HepG2 (cell line): ENCODE data around the gene SLC26A4. TPM values are rescaled to one million over a fixed set of nuclear protein-coding genes. Genes with fewer than 3 reads are reported as not detected.

Experiments used
- ATF5 ChIP-seq: sonication (generic); formaldehyde crosslinking; IDR thresholded peaks from 2 replicates; pipeline ENCODE4 v1.4.0; 2020; ENCODE audit warnings: mild to moderate bottlenecking, low read depth, missing genetic modification reagents
- E2F2 ChIP-seq: sonication (generic); formaldehyde crosslinking; IDR thresholded peaks from 2 replicates; pipeline ENCODE4 v1.4.0; 2020; ENCODE audit warnings: missing genetic modification reagents, borderline replicate concordance
- FOXJ3 ChIP-seq: sonication (generic); formaldehyde crosslinking; IDR thresholded peaks from 2 replicates; pipeline ENCODE4 v1.4.0; 2020; ENCODE audit warnings: missing genetic modification reagents, mild to moderate bottlenecking, borderline replicate concordance
- KDM5B ChIP-seq: sonication (generic); formaldehyde crosslinking; IDR thresholded peaks from 2 replicates; pipeline ENCODE4 v1.4.0; 2020; ENCODE audit warnings: missing genetic modification reagents, mild to moderate bottlenecking, borderline replicate concordance
- PHB2 ChIP-seq: fragments of 450-650 bp; IDR thresholded peaks from 2 replicates; pipeline ENCODE4 v1.6.1; 2018; ENCODE audit not compliant: partially characterized antibody
- RORA ChIP-seq: sonication (generic); formaldehyde crosslinking; IDR thresholded peaks from 2 replicates; pipeline ENCODE4 v1.5.0; 2020; ENCODE audit warnings: mild to moderate bottlenecking, missing genetic modification reagents, moderate library complexity
- SP2 ChIP-seq: sonication (generic); formaldehyde crosslinking; IDR thresholded peaks from 2 replicates; pipeline ENCODE4 v1.5.1; 2020; ENCODE audit warnings: mild to moderate bottlenecking, missing genetic modification reagents
- STAT6 ChIP-seq: sonication (generic); formaldehyde crosslinking; IDR thresholded peaks from 2 replicates; pipeline ENCODE4 v1.4.0; 2020; ENCODE audit warnings: missing genetic modification reagents, mild to moderate bottlenecking, borderline replicate concordance
- THRA ChIP-seq: sonication (generic); formaldehyde crosslinking; IDR thresholded peaks from 2 replicates; pipeline ENCODE4 v1.4.0; 2020; ENCODE audit warnings: missing genetic modification reagents, borderline replicate concordance
- ZBTB10 ChIP-seq: sonication (generic); formaldehyde crosslinking; IDR thresholded peaks from 2 replicates; pipeline ENCODE4 v1.4.0; 2020; ENCODE audit warnings: missing genetic modification reagents, borderline replicate concordance
- ZFP41 ChIP-seq: sonication (generic); formaldehyde crosslinking; IDR thresholded peaks from 2 replicates; pipeline ENCODE4 v1.4.0; 2020; ENCODE audit warnings: mild to moderate bottlenecking, missing genetic modification reagents, borderline replicate concordance
- ZMYM3 ChIP-seq: sonication (generic); formaldehyde crosslinking; IDR thresholded peaks from 2 replicates; pipeline ENCODE4 v1.5.1; 2020; ENCODE audit warnings: mild to moderate bottlenecking, missing genetic modification reagents
- ZNF563 ChIP-seq: sonication (generic); formaldehyde crosslinking; IDR thresholded peaks from 2 replicates; pipeline ENCODE4 v1.8.0; 2022; ENCODE audit warnings: mild to moderate bottlenecking, moderate library complexity, missing genetic modification reagents
- ZNF670 ChIP-seq: sonication (generic); formaldehyde crosslinking; IDR thresholded peaks from 2 replicates; pipeline ENCODE4 v1.8.0; 2022; ENCODE audit warnings: mild to moderate bottlenecking, missing genetic modification reagents, borderline replicate concordance
- ZNF672 ChIP-seq: sonication (generic); formaldehyde crosslinking; IDR thresholded peaks from 2 replicates; pipeline ENCODE4 v1.8.1; 2022; ENCODE audit warnings: missing genetic modification reagents
- ZNF674 ChIP-seq: sonication (generic); formaldehyde crosslinking; IDR thresholded peaks from 2 replicates; pipeline ENCODE4 v1.5.0; 2020; ENCODE audit warnings: low read depth, mild to moderate bottlenecking, missing genetic modification reagents
- polyA plus RNA-seq, 8 experiments: library from polyadenylated mRNA; depleted of rRNA in 3 of 8; stranded (reverse) in 7 of 8; unstranded in 1 of 8; fragments of >200 nt; fragmentation: Illumina TruSeq in 4 of 8; extraction: Trizol in 4 of 8; gene quantifications; 2 replicates each; pipeline versions ENCODE4 v1.2.1 to v1.2.3, GENCODE V29; 2011 to 2016; ENCODE audit warnings: low read depth in 4 of 8, missing spikeins in 1 of 8, mixed read lengths in 1 of 8; ENCODE audit not compliant: insufficient read depth in 1 of 8
- total RNA-seq, 5 experiments: library from RNA; depleted of rRNA; stranded (reverse); fragments of >200 nt; fragmentation: Illumina TruSeq; extraction: Trizol; gene quantifications; 2 replicates each; pipeline ENCODE4 v1.2.3, GENCODE V29; 2016; ENCODE audit warnings: low read depth in 1 of 5
- TF ChIP-seq, protein P1 (sequence below): sonication (generic); formaldehyde crosslinking; IDR thresholded peaks from 2 replicates; pipeline ENCODE4 v1.8.1; 2022; ENCODE audit warnings: mild to moderate bottlenecking, missing genetic modification reagents

SLC26A4 gene
- total and polyA plus RNA-seq, 2 of the 13 experiments (the other 11 are each of a cell fraction or from before 2014, with no cell fraction given) = 0.08 to 0.11 TPM

GRCh38 chr7:107661081-107661864 lies 645 bp downstream of the SLC26A4 start (continued):
- TF ChIP-seq ATF5 (CRISPR knock-in tag) = no peak
- TF ChIP-seq PHB2 = no peak
- TF ChIP-seq RORA = no peak
- peak; percentile 57; the same call in 1 of the 2 replicates for TF ChIP-seq ZMYM3 (CRISPR knock-in tag)
- no peak; the same call in 1 of the 2 replicates for TF ChIP-seq ZBTB10 (CRISPR knock-in tag)
- no peak for TF ChIP-seq SP2 (CRISPR knock-in tag)
- no peak for TF ChIP-seq ZNF670 (CRISPR knock-in tag)
- TF ChIP-seq THRA (CRISPR knock-in tag) = no peak
- no peak for TF ChIP-seq STAT6 (CRISPR knock-in tag)
- no peak for TF ChIP-seq E2F2 (CRISPR knock-in tag)
- TF ChIP-seq KDM5B (CRISPR knock-in tag) = no peak; the same call in 1 of the 2 replicates
- TF ChIP-seq ZNF674 (CRISPR knock-in tag) = no peak
- 0 out of 2 replicates have a peak, but pooled peaks have one; percentile 25 for TF ChIP-seq ZNF563 (CRISPR knock-in tag)
- 0 out of 2 replicates have a peak, but pooled peaks have one; percentile 26 for TF ChIP-seq ZFP41
- TF ChIP-seq, protein P1, sequence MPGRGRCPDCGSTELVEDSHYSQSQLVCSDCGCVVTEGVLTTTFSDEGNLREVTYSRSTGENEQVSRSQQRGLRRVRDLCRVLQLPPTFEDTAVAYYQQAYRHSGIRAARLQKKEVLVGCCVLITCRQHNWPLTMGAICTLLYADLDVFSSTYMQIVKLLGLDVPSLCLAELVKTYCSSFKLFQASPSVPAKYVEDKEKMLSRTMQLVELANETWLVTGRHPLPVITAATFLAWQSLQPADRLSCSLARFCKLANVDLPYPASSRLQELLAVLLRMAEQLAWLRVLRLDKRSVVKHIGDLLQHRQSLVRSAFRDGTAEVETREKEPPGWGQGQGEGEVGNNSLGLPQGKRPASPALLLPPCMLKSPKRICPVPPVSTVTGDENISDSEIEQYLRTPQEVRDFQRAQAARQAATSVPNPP = no peak
- TF ChIP-seq ZNF672 (CRISPR knock-in tag) = no peak
- TF ChIP-seq FOXJ3 (CRISPR knock-in tag) = no peak
